ENCODE measurements around the gene CHCHD10. TPM values are rescaled to one million over a fixed set of nuclear protein-coding genes. Genes with fewer than 3 reads are reported as not detected.

The CHCHD10 gene
- total RNA-seq, 2 experiments from 2014 or later: 134 to 140 TPM

DNA sequence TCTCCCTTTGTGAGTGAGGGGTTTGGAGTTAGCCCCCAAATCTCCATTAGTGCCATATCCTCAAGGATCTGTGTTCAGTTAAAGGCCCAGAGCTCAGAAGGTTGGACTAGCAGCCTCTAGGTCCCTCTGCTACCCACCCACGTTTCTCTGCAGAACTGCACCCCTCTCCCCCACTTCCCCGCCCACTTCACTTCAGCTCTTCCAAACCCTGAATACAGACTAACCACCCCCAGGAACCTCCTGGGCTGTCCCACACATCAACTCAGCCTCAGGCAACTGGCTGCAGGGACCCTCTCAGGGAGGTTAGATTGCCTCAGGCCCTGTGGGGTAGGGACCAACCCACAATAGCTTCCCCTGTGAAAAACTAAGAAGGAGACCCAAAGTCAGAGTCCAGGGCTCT lies 14.4 kb downstream of the CHCHD10 start:
- H3K27me3 Mint-ChIP-seq (ENCODE audit: low read depth): no peaks in the 10 kb centered on the region
- ChIA-PET CTCF (no interaction called here), POLR2A (interaction anchor here (1.2 kb wide), 1 partner anchor 57 kb away, joined by 3 read pairs; no protein-coding TSS in a partner anchor)
- no peaks in the 10 kb centered on the region for H3K9me3 Mint-ChIP-seq (ENCODE audit: insufficient read depth)
- H3K36me3 Mint-ChIP-seq (ENCODE audit: low read depth): no peaks in the 10 kb centered on the region
- no peak overlapping the region for H3K27ac Mint-ChIP-seq
- ATAC-seq: no peak
- peaks cover 27% of the 10 kb centered on the region for H3K4me1 Mint-ChIP-seq (ENCODE audit: low read depth)
- DNase-seq: no peak
- H3K4me3 Mint-ChIP-seq: no peak overlapping the region

DNA sequence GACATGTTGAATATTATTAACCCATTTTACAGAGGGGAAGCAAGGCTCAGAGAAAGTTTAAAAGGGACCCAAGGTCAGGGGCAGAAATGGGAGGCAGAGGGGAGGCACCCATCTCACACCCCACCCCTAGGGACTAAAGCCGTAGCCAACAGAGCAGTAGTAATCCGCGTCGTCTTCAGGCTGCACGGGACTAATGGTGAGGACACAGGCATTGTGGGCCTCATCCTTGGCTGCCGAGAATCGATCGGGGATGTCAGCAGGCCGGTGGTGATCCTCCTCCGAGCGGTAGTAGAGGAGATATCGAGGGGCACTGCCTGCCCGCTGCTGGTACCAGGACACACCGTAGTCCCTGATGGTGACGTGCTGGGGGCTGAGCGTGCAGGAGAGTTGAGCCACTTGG lies 15.0 kb downstream of the CHCHD10 start:
- Mint-ChIP-seq H3K27ac (no peak overlapping the region), H3K27me3 (ENCODE audit: low read depth) (no peaks in the 10 kb centered on the region), H3K4me3 (peak overlapping the region; percentile 69), H3K9me3 (ENCODE audit: insufficient read depth) (no peaks in the 10 kb centered on the region), H3K4me1 (ENCODE audit: low read depth) (peaks cover 27% of the 10 kb centered on the region), H3K36me3 (ENCODE audit: low read depth) (no peaks in the 10 kb centered on the region)
- POLR2A ChIA-PET: interaction anchor here (1.2 to 2.6 kb wide), 2 partner anchors 10 to 56 kb away, joined by 3 to 7 read pairs; partner anchors contain the start of gene C22orf15
- DNase-seq (no peak), ATAC-seq (no peak)
- CTCF ChIA-PET: interaction anchor here (1.5 kb wide), 1 partner anchor 12 kb away, joined by 3 read pairs; no protein-coding TSS in a partner anchor

DNA sequence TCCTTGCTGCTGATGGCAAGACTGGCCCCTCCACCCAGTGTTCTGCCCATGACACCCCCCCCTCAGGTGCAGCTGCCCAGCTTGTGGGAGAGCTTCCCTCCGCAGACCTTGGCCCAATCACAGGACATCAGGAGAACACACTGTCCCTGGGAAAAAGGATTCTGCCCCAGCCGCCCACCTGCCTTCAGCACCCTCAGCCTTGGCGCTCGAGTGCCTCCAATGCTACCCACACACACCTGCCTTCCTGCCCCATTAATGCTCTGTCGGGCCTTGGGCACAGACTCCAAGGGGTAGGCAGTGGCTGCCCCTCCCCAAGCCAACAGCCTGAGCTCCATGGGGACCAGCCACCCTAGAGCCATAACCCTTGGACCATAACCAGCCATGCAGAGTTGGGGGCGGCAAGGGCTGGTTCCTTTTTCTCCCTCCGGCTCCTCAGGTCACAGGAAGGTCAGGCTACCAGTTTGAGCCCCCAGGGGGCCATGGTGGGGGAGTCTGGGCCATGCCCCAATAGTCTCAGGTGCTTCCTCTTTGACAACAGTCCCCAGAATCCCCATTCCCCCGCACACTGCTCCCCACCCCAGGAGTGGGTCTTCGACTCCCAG lies 15.6 kb downstream of the CHCHD10 start:
- CTCF ChIA-PET: interaction anchor here (1.1 to 1.5 kb wide), 2 partner anchors 13 to 19 kb away, joined by 3 read pairs; no protein-coding TSS in a partner anchor
- no peak for ATAC-seq
- Mint-ChIP-seq H3K9me3 (ENCODE audit: insufficient read depth) (no peaks in the 10 kb centered on the region), H3K27me3 (ENCODE audit: low read depth) (no peaks in the 10 kb centered on the region), H3K27ac (peak overlapping the region; percentile 80), H3K4me1 (ENCODE audit: low read depth) (peaks cover 26% of the 10 kb centered on the region), H3K36me3 (ENCODE audit: low read depth) (no peaks in the 10 kb centered on the region), H3K4me3 (peak overlapping the region; percentile 69)
- DNase-seq: no peak
- POLR2A ChIA-PET: interaction anchor here (0.9 to 2.6 kb wide), 3 partner anchors 11 to 69 kb away, joined by 3 to 7 read pairs (median 3); partner anchors contain the start of gene C22orf15

DNA sequence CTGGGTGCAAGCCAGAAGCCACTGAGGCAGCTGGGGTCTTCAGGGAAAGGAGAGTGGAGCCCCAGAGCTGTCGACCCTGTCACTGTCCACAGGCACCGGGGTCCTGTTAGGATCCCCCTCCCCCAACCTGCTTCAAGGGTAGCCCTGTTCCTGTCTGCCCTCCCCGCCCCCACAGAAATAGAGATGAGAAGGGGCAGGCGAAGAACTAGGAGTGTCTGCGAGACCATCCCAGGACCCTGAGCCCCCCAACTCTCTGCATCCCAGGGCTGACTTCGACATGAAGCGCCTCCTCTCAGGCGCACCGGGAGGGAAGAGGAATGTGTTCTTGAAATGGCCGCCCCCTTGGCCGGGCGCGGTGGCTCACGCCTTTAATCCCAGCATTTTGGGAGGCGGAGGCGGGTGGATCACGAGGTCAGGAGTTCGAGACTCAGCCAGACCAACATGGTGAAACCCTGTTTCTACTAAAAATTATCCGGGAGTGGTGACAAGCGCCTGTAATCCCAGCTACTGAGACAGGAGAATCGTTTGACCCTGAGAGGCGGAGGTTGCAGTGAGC lies 16.3 kb downstream of the CHCHD10 start:
- Mint-ChIP-seq H3K27ac (peak overlapping the region; percentile 88), H3K36me3 (ENCODE audit: low read depth) (no peaks in the 10 kb centered on the region), H3K9me3 (ENCODE audit: insufficient read depth) (no peaks in the 10 kb centered on the region), H3K27me3 (ENCODE audit: low read depth) (no peaks in the 10 kb centered on the region), H3K4me3 (peak overlapping the region; percentile 75), H3K4me1 (ENCODE audit: low read depth) (peaks cover 20% of the 10 kb centered on the region)
- ChIA-PET CTCF (interaction anchor here (1.0 to 1.5 kb wide), 4 partner anchors 8 to 19 kb away, joined by 3 to 5 read pairs (median 3); no protein-coding TSS in a partner anchor), POLR2A (interaction anchor here (0.9 to 2.6 kb wide), 6 partner anchors 9 to 69 kb away, joined by 3 to 7 read pairs (median 4); partner anchors contain the start of genes C22orf15, CHCHD10 and SMARCB1)
- ATAC-seq: no peak
- peak; percentile 51 for DNase-seq

DNA sequence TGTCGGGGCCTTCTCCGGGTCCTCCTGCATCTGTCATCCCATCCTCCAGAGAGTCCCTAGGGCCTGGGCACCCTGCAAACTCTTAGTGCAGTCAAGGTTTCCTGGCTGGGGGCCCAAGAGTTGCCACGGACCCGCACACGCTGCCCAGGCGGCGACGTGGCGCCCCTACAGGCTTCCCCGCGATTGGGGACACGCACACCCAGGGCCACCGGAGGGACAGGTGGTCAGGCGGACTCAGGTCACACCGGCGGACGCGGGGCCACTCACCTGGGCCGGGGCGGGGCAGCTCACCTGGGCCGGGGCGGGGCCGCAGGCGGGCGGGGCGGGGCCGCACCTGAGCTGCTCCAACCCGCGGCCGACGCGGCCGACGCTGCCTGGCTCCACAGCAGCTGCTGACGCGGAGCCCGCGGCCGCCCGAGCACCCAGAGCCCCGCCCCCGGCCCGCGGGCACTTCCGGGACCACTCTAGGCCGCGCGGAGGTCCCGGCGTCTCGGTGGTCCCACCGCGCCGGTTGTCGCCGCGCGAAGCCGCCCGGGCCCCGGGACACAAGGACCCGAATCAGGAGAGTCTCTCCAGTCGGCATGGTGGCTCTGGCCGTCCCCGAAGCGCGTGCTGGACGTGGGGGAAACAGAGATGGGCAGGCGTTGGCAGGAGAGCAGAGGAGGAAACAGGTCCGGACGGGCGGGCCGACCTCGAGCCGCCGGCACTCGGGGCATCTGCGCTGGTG lies 16.9 kb downstream of the CHCHD10 start, which contains the start of gene ZNF70:
Gene ZNF70 (minus strand): TSS at position 399 of the 727 bp plus-strand sequence. CDS start 5,972 bp downstream, outside the sequence.
- POLR2A ChIA-PET: interaction anchor here (0.5 to 2.6 kb wide), 10 partner anchors 9 to 55 kb away, joined by 3 to 7 read pairs (median 4); partner anchors contain the start of genes C22orf15, CHCHD10 and SMARCB1
- CTCF ChIA-PET: interaction anchor here (1.0 to 1.2 kb wide), 3 partner anchors 8 to 20 kb away, joined by 3 to 5 read pairs (median 3); no protein-coding TSS in a partner anchor
- peaks cover under 1% of the 10 kb centered on the region for H3K36me3 Mint-ChIP-seq (ENCODE audit: low read depth)
- ATAC-seq: peak; percentile 99
- peak; percentile 90 for DNase-seq
- H3K4me1 Mint-ChIP-seq (ENCODE audit: low read depth): peaks cover 21% of the 10 kb centered on the region
- peak within 1 kb of the TSS; percentile 88 for H3K27ac Mint-ChIP-seq
- H3K4me3 Mint-ChIP-seq: peak within 1 kb of the TSS; percentile 82
- no peaks in the 10 kb centered on the region for H3K27me3 Mint-ChIP-seq (ENCODE audit: low read depth)
- H3K9me3 Mint-ChIP-seq (ENCODE audit: insufficient read depth): no peaks in the 10 kb centered on the region

DNA sequence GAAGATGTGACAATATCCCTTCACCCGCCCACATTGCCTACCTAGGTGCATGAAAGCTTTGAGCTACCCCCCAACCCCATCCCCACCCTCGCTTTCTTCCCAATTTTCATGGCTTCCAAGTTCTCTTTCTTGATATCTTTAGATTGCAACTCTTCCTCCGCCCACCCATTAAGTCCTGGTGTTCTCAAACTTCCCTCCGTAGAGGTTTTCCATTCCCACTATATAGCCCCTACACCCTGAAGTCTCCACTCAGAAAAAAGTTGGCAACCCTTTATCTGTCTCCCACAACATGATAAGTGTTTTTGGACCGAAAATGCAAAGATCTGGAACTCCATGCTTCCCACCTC lies 17.4 kb downstream of the CHCHD10 start:
- peaks cover 22% of the 10 kb centered on the region for H3K4me1 Mint-ChIP-seq (ENCODE audit: low read depth)
- DNase-seq: no peak
- no peaks in the 10 kb centered on the region for H3K9me3 Mint-ChIP-seq (ENCODE audit: insufficient read depth)
- no peaks in the 10 kb centered on the region for H3K27me3 Mint-ChIP-seq (ENCODE audit: low read depth)
- ChIA-PET CTCF (interaction anchor here (1.0 to 1.2 kb wide), 2 partner anchors 9 to 13 kb away, joined by 3 to 5 read pairs; no protein-coding TSS in a partner anchor), POLR2A (interaction anchor here (0.5 to 2.6 kb wide), 9 partner anchors 10 to 55 kb away, joined by 3 to 7 read pairs (median 4); partner anchors contain the start of genes C22orf15 and SMARCB1)
- no peak for ATAC-seq
- peak overlapping the region; percentile 82 for H3K4me3 Mint-ChIP-seq
- H3K36me3 Mint-ChIP-seq (ENCODE audit: low read depth): peaks cover 2% of the 10 kb centered on the region
- H3K27ac Mint-ChIP-seq: peak overlapping the region; percentile 74

DNA sequence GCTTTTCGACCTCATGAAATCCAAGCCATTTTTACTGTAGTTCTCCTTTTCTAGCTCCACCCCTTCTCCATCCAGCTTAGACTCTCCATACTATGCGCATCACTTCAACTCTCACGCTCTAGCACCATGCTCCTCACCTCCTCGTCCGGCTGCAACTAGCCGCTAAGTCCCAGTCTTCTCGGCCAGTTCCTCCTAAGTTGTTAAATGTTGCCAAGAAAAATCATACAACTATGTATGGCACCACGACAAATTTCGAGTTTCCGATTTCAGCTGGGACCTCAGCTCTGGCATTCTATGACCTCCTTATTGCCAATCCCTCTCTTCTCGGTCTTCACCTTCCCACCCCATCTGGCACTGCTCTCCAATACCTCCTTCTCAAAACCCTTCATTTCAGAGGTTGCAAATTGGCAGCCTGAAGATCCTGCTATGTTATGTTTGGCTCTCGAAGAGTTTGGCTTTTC lies 17.9 kb downstream of the CHCHD10 start:
- Mint-ChIP-seq H3K27ac (peak overlapping the region; percentile 9), H3K27me3 (ENCODE audit: low read depth) (no peaks in the 10 kb centered on the region), H3K36me3 (ENCODE audit: low read depth) (peaks cover 5% of the 10 kb centered on the region), H3K9me3 (ENCODE audit: insufficient read depth) (no peaks in the 10 kb centered on the region), H3K4me1 (ENCODE audit: low read depth) (peaks cover 22% of the 10 kb centered on the region), H3K4me3 (peak overlapping the region; percentile 82)
- DNase-seq (no peak), ATAC-seq (no peak)
- CTCF ChIA-PET: no interaction called here
- POLR2A ChIA-PET: interaction anchor here (1.1 kb wide), 1 partner anchor 16 kb away, joined by 3 read pairs; no protein-coding TSS in a partner anchor

DNA sequence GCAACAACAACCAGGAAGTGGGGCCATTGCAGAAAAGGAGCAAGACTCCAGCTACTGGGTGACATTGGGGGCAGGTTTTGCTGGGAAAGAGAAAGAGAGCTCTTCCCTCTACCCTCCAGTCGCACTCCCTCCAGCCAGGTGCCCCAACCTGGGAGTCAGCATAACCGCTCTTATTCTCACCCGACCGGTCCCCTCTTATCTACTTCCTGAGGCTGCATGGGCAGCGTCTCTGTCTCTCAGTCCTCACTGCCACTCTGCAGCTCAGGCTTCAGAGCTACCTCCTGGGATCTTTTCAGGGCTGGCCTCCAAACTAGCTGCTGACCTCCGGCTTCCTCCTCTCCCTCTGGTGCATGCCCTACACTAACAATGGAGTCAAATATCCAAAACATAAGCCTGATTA lies 22.0 kb downstream of the CHCHD10 start:
- DNase-seq: no peak
- H3K4me1 Mint-ChIP-seq (ENCODE audit: low read depth): peaks cover 15% of the 10 kb centered on the region
- H3K4me3 Mint-ChIP-seq: no peak overlapping the region
- ChIA-PET POLR2A (no interaction called here), CTCF (interaction anchor here (0.9 kb wide), 1 partner anchor 104 kb away, joined by 3 read pairs; no protein-coding TSS in a partner anchor)
- peaks cover 20% of the 10 kb centered on the region for H3K36me3 Mint-ChIP-seq (ENCODE audit: low read depth)
- no peaks in the 10 kb centered on the region for H3K9me3 Mint-ChIP-seq (ENCODE audit: insufficient read depth)
- no peaks in the 10 kb centered on the region for H3K27me3 Mint-ChIP-seq (ENCODE audit: low read depth)
- ATAC-seq: no peak
- H3K27ac Mint-ChIP-seq: no peak overlapping the region

DNA sequence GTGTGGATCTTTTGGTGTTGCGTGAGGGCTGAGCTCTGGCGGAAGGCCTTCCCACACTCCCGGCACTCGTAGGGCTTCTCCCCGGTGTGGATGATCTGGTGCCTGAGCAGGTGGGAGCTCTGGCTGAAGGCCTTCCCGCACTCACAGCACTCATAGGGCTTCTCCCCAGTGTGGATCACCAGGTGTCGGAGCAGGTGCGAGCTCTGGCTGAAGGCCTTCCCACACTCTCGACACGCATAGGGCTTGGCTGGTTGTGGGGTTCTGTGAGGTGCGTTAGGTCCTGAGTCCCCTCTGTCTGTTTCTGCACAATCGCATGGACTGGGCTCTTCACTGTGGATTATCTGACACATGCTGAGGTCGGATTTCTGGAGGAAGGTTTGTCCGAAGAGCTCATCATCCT lies 23.3 kb downstream of the CHCHD10 start:
- H3K36me3 Mint-ChIP-seq (ENCODE audit: low read depth): peaks cover 20% of the 10 kb centered on the region
- H3K27me3 Mint-ChIP-seq (ENCODE audit: low read depth): no peaks in the 10 kb centered on the region
- H3K4me1 Mint-ChIP-seq (ENCODE audit: low read depth): peaks cover 2% of the 10 kb centered on the region
- H3K4me3 Mint-ChIP-seq: no peak overlapping the region
- H3K9me3 Mint-ChIP-seq (ENCODE audit: insufficient read depth): no peaks in the 10 kb centered on the region
- ATAC-seq (no peak), DNase-seq (no peak)
- H3K27ac Mint-ChIP-seq: no peak overlapping the region
- ChIA-PET CTCF (interaction anchor here (0.6 kb wide), 1 partner anchor 70 kb away, joined by 5 read pairs; no protein-coding TSS in a partner anchor), POLR2A (no interaction called here)

DNA sequence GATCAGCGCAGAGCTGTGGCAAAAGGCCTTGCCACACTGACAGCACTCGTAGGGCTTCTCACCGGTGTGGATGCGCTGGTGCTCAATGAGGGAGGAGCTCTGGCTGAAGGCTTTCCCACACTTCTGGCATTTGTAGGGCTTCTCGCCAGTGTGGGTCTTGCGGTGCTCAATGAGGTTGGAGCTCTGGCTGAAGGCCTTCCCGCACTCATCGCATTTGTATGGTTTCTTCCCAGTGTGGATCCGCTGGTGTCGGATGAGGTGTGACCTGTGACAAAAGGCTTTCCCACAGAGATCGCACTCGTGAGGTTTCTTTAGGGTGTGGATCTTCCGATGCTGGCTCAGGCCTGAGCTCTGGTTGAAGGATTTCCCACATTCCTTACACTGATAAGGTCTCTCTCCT lies 23.8 kb downstream of the CHCHD10 start:
- ATAC-seq (no peak), DNase-seq (no peak)
- Mint-ChIP-seq H3K36me3 (ENCODE audit: low read depth) (peaks cover 20% of the 10 kb centered on the region), H3K27ac (no peak overlapping the region), H3K4me3 (no peak overlapping the region), H3K27me3 (ENCODE audit: low read depth) (no peaks in the 10 kb centered on the region), H3K4me1 (ENCODE audit: low read depth) (peaks cover 2% of the 10 kb centered on the region), H3K9me3 (ENCODE audit: insufficient read depth) (no peaks in the 10 kb centered on the region)
- CTCF ChIA-PET: interaction anchor here (0.6 kb wide), 1 partner anchor 71 kb away, joined by 5 read pairs; no protein-coding TSS in a partner anchor
- POLR2A ChIA-PET: no interaction called here

DNA sequence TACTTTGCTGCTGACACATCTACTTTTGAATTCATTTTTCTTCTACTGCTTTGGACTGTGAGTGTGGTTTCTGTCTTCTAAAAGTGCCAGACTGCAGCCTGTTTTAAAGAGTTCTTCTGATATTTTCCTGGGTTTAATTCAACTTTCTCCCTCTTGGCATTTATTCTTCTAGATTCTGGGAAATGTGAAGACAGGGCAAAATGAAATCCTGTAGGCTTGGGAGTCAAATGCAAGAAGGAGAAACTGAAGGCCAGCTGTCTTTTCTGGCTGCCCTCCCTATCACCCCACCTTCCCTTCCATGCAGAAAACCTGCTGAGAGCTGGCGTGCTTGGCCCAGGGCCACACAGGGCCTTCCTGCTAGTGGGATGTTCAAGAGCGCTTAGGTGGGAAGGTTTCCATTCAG lies 24.5 kb downstream of the CHCHD10 start:
- Mint-ChIP-seq H3K27me3 (ENCODE audit: low read depth) (no peaks in the 10 kb centered on the region), H3K27ac (no peak overlapping the region), H3K4me1 (ENCODE audit: low read depth) (peaks cover 2% of the 10 kb centered on the region), H3K9me3 (ENCODE audit: insufficient read depth) (no peaks in the 10 kb centered on the region), H3K36me3 (ENCODE audit: low read depth) (peaks cover 20% of the 10 kb centered on the region), H3K4me3 (no peak overlapping the region)
- CTCF ChIA-PET: no interaction called here
- POLR2A ChIA-PET: no interaction called here
- no peak for DNase-seq
- no peak for ATAC-seq

Measured in activated CD8-positive, alpha-beta T cell treated with anti-CD3 and anti-CD28 coated beads, Interleukin-2, amount 10 ng/mL, durations not matched to agents 7 days and 5 days (primary cell).